Measurements from ENCODE around the gene TLE1.

TLE1 gene

GRCh38 chr9:81666123-81666522 lies 23.2 kb downstream of the TLE1 start:
- TF ChIP-seq, protein P1, sequence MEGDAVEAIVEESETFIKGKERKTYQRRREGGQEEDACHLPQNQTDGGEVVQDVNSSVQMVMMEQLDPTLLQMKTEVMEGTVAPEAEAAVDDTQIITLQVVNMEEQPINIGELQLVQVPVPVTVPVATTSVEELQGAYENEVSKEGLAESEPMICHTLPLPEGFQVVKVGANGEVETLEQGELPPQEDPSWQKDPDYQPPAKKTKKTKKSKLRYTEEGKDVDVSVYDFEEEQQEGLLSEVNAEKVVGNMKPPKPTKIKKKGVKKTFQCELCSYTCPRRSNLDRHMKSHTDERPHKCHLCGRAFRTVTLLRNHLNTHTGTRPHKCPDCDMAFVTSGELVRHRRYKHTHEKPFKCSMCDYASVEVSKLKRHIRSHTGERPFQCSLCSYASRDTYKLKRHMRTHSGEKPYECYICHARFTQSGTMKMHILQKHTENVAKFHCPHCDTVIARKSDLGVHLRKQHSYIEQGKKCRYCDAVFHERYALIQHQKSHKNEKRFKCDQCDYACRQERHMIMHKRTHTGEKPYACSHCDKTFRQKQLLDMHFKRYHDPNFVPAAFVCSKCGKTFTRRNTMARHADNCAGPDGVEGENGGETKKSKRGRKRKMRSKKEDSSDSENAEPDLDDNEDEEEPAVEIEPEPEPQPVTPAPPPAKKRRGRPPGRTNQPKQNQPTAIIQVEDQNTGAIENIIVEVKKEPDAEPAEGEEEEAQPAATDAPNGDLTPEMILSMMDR (IDR thresholded peaks at IDR 0.05; ENCODE audit: control insufficient read depth, extremely low read depth, insufficient read depth), result no peak
- no peak overlapping the region for H3K4me3 ChIP-seq (ENCODE audit: low read depth, low read length)
- no peak for DNase-seq (ENCODE audit: low read depth)

GRCh38 chr9:81665322-81665871 lies 23.9 kb downstream of the TLE1 start:
- no peak for DNase-seq (ENCODE audit: low read depth)
- TF ChIP-seq, protein P1 (IDR thresholded peaks at IDR 0.05; ENCODE audit: control insufficient read depth, extremely low read depth, insufficient read depth), result no peak

GRCh38 chr9:81664638-81665222 lies 24.6 kb downstream of the TLE1 start:
- TF ChIP-seq, protein P1 (IDR thresholded peaks at IDR 0.05; ENCODE audit: control insufficient read depth, extremely low read depth, insufficient read depth), result no peak
- DNase-seq (ENCODE audit: low read depth), result no peak

More at GRCh38 chr9:81665322-81665871, 23.9 kb downstream of the TLE1 start:
- no peak overlapping the region for H3K4me3 ChIP-seq (ENCODE audit: low read depth, low read length)

DNA sequence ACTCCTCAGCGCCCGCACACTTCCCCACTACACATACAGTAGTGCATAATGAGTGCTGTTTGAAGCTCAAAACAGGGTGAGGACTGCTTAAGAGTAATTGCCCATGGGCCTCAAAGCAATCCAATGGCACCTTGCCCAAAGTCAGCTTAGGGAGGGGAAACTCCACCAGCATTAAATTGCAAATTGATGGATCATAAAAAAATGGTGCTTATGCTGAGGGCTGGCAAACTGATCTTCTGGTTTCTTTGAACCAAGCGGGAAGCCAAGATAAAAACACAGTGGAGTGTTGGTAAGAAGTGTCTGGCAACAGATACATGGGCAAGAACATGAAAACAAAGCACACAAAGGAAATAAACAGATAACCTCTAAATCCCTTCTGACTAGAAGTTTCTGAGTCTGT lies 28.0 kb downstream of the TLE1 start:
- no peak for DNase-seq (ENCODE audit: low read depth)
- H3K4me3 ChIP-seq (ENCODE audit: low read depth, low read length), result no peak overlapping the region
- TF ChIP-seq, protein P1 (IDR thresholded peaks at IDR 0.05; ENCODE audit: control insufficient read depth, extremely low read depth, insufficient read depth), result no peak

More at GRCh38 chr9:81664638-81665222, 24.6 kb downstream of the TLE1 start:
- no peak overlapping the region for H3K4me3 ChIP-seq (ENCODE audit: low read depth, low read length)

DNA sequence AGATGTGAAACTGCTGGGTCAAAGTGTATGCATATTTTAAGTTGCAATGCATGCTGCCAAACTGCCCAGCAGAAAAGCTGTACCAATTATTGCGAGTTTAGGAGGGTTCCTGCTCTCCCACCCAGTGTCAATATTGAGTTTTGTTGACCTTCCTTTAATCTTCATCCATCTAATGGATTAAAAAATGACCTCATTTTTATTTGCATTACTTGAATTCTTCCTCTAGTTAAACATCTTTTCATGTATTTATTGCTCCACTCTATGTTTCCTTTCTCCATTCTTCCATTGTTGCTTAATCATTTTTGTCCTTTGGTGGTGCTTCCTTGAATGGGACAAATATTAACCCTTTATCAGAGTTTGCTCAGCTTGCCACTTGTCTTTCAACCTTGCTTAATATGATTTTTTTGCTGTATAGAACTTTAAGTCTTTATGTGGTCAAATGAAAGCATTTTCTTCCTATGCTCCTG lies 32.4 kb downstream of the TLE1 start:
- H3K4me3 ChIP-seq (ENCODE audit: low read depth, low read length), result no peak overlapping the region
- peak; percentile 47 for DNase-seq (ENCODE audit: low read depth)
- TF ChIP-seq, protein P1 (IDR thresholded peaks at IDR 0.05; ENCODE audit: control insufficient read depth, extremely low read depth, insufficient read depth), result no peak

- TF ChIP-seq, protein P1 (IDR thresholded peaks at IDR 0.05; ENCODE audit: control insufficient read depth, extremely low read depth, insufficient read depth), result no peak
- no peak overlapping the region for H3K4me3 ChIP-seq (ENCODE audit: low read depth, low read length)
- no peak for DNase-seq (ENCODE audit: low read depth)
Observed at GRCh38 chr9:81656004-81656403, 33.3 kb downstream of the TLE1 start.

DNA sequence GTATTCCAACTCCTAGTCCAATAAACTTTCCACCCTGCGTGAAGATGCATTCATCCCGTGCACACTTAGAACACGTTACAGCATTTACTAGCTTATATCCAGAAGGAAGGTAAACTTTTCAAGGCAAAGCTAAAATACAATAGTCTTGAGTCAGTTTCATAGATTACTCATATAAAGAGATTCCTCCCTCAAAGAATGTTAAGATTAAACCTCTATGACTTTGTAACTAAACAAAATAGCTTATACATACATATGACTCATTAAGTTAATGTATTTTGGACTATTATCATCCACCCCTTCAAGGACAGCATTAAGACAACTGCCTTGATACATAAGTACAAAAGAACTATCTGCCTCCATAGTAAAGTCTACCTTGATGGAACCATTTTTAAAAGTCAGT lies 36.1 kb downstream of the TLE1 start:
- H3K4me3 ChIP-seq (ENCODE audit: low read depth, low read length), result no peak overlapping the region
- TF ChIP-seq, protein P1 (IDR thresholded peaks at IDR 0.05; ENCODE audit: control insufficient read depth, extremely low read depth, insufficient read depth), result no peak
- no peak for DNase-seq (ENCODE audit: low read depth)
